HCT116 (cell line): ENCODE results near the gene KIAA1755.

ENCODE experiments used
- CEBPB ChIP-seq: IDR thresholded peaks from 2 replicates; pipeline ENCODE4 v1.6.1; 2012; ENCODE audit warnings: low read depth
- CTCF ChIP-seq, 3 experiments: fragments of 200-600 bp in 1 of 3; sonication (generic) in 1 of 3; IDR thresholded peaks in 2 of 3; conservative IDR thresholded peaks in 1 of 3; 2 replicates each; pipeline ENCODE4 v1.5.1; 2012 to 2017; ENCODE audit warnings: low read depth in 2 of 3, low read length in 2 of 3, antibody characterized with exemption in 1 of 3, borderline replicate concordance in 1 of 3, control low read depth in 1 of 3, mild to moderate bottlenecking in 1 of 3, mixed read lengths in 1 of 3, mixed run types in 1 of 3, moderate library complexity in 1 of 3; ENCODE audit not compliant: insufficient read depth in 1 of 3
- EZH2 ChIP-seq: fragments of 200-600 bp; sonication (generic); IDR thresholded peaks from 2 replicates; pipeline ENCODE4 v1.6.1; 2017; ENCODE audit warnings: antibody characterized with exemption, mixed run types
- EZH2phosphoT487 ChIP-seq: fragments of 200-600 bp; IDR thresholded peaks from 2 replicates; pipeline ENCODE4 v1.6.1; 2018; ENCODE audit warnings: antibody characterized with exemption, borderline replicate concordance
- JUND ChIP-seq: IDR thresholded peaks from 2 replicates; pipeline ENCODE4 v1.6.1; 2012
- POLR2A ChIP-seq: IDR thresholded peaks from 2 replicates; pipeline ENCODE4 v1.7.0; 2011; ENCODE audit warnings: borderline replicate concordance; ENCODE audit not compliant: insufficient read depth, insufficient read length; ENCODE audit errors: extremely low read depth
- POLR2AphosphoS5 ChIP-seq: IDR thresholded peaks from 2 replicates; pipeline ENCODE4 v1.6.1; 2011; ENCODE audit warnings: mild to moderate bottlenecking, low read depth, low read length, moderate library complexity
- REST ChIP-seq: IDR thresholded peaks from 2 replicates; pipeline ENCODE4 v1.6.1; 2012; ENCODE audit warnings: low read depth
- SIN3A ChIP-seq: IDR thresholded peaks from 2 replicates; pipeline ENCODE4 v1.6.1; 2012; ENCODE audit warnings: low read depth
- YY1 ChIP-seq: IDR thresholded peaks from 2 replicates; pipeline ENCODE4 v1.6.1; 2011; ENCODE audit warnings: low read length, low read depth, moderate library complexity, mild to moderate bottlenecking; ENCODE audit not compliant: insufficient replicate concordance; ENCODE audit errors: extremely low read depth
- ZNF274 ChIP-seq: fragments of 200-500 bp; sonication (Bioruptor generic); IDR thresholded peaks from 2 replicates; pipeline ENCODE4 v1.6.1; 2014; ENCODE audit warnings: mild to moderate bottlenecking, low read depth, low read length, inconsistent platforms

- TF ChIP-seq CTCF (IDR thresholded peaks at IDR 0.05 in 2 of 3, conservative IDR thresholded peaks at IDR 0.05 in 1 of 3; ENCODE audit: borderline replicate concordance in 1 of 3, insufficient read depth in 1 of 3, low read depth in 2 of 3, low read length in 2 of 3) (no peak), POLR2AphosphoS5 (no peak), POLR2A (no peak), SIN3A (no peak), REST (no peak), JUND (no peak), EZH2phosphoT487 (no peak), ZNF274 (no peak), EZH2 (no peak), CEBPB (no peak), YY1 (no peak)
Measured at GRCh38 chr20:38212806-38213606, 47.5 kb downstream of the KIAA1755 start.
